GM12878 (cell line): ENCODE data around the gene OR1A1. TPM values are rescaled to one million over a fixed set of nuclear protein-coding genes. Genes with fewer than 3 reads are reported as not detected.
"Not testable (repeated sequence)": the region's sequence is repeated elsewhere in the genome, so short reads cannot be mapped to it uniquely, and the experiment has no call there.

Source experiments
- ATAC-seq: fragments of 200-7000 bp; cut with Tn5 transposase; 3 replicates; pipeline ENCODE4 v1.9.1; 2020; ENCODE audit warnings: mild to moderate bottlenecking, moderate library complexity
- BruUV-seq: library from RNA; stranded (reverse); fragments of 400-500 nt; replicated peaks from 2 replicates; lab custom pipeline; 2021; lab: Mats Ljungman, UMichigan
- CTCF ChIA-PET: fragments of 300-600 bp; sonication (Branson Sonifier 250); formaldehyde crosslinking; extraction: SDS; loops from one replicate; lab custom pipeline; 2021; ENCODE audit warnings: inconsistent platforms; lab: Yijun Ruan, JAX
- POLR2A ChIA-PET: fragments of 350-600 bp; formaldehyde crosslinking; extraction: SDS; loops from one replicate; lab custom pipeline; 2021; ENCODE audit warnings: inconsistent platforms; lab: Charles Lee
- RAD21 ChIA-PET: fragments of 300-600 bp; sonication (Branson Sonifier 250); formaldehyde crosslinking; loops from one replicate; lab custom pipeline; 2023; ENCODE audit warnings: antibody characterized with exemption; ENCODE audit not compliant: unreplicated experiment; lab: Charles Lee
- SMC1A ChIA-PET: fragments of 300-600 bp; sonication (Branson Sonifier 250); formaldehyde crosslinking; loops from one replicate; lab custom pipeline; 2023; ENCODE audit not compliant: unreplicated experiment, uncharacterized antibody; lab: Charles Lee
- DNase-seq: peaks from one replicate; pipeline ENCODE4 v3.0.0-alpha.2; 2011; ENCODE audit warnings: low read depth, low spot score
- FAIRE-seq: peaks from 3 replicates; lab custom pipeline; 2011; peaks lifted over from hg19 to GRCh38; lab: Jason Lieb, UNC
- H2AFZ ChIP-seq: 2 replicates; pipeline ENCODE4 v1.6.0; 2011; ENCODE audit warnings: low read depth, low read length, control low read depth; ENCODE audit not compliant: control insufficient read depth
- H3K27ac ChIP-seq: 2 replicates; pipeline ENCODE4 v1.5.1; 2011; ENCODE audit warnings: control low read depth; ENCODE audit not compliant: control insufficient read depth, insufficient read depth
- H3K27me3 ChIP-seq, 2 experiments: replicated peaks in 1 of 2; 2 replicates each; pipeline versions ENCODE4 v1.6.0 to v1.6.1; 2011; ENCODE audit warnings: low read length in 1 of 2; ENCODE audit not compliant: control insufficient read depth in 2 of 2, insufficient read depth in 2 of 2
- H3K36me3 ChIP-seq, 2 experiments: 2 replicates each; pipeline ENCODE4 v1.5.1; 2011; ENCODE audit warnings: low read length in 1 of 2; ENCODE audit not compliant: control insufficient read depth in 2 of 2, insufficient read depth in 2 of 2
- H3K4me1 ChIP-seq: 2 replicates; pipeline ENCODE4 v1.6.1; 2011; ENCODE audit warnings: mild to moderate bottlenecking, low read length, moderate library complexity, mixed read lengths; ENCODE audit not compliant: control insufficient read depth, insufficient read depth
- H3K4me2 ChIP-seq: 2 replicates; pipeline ENCODE4 v1.6.0; 2011; ENCODE audit warnings: control low read depth; ENCODE audit not compliant: control insufficient read depth, insufficient read depth
- H3K4me3 ChIP-seq: fragments of 200-600 bp; sonication (generic); 2 replicates; pipeline ENCODE4 v1.5.1; 2016
- H3K79me2 ChIP-seq: 2 replicates; pipeline ENCODE4 v1.6.0; 2011; ENCODE audit warnings: low read length; ENCODE audit not compliant: control insufficient read depth, insufficient read depth
- H3K9ac ChIP-seq: 2 replicates; pipeline ENCODE4 v1.8.0; 2011; ENCODE audit warnings: low read length, control low read depth, mixed read lengths; ENCODE audit not compliant: control insufficient read depth, insufficient read depth
- H3K9me3 ChIP-seq: replicated peaks from 3 replicates; pipeline ENCODE4 v1.5.1; 2011; ENCODE audit warnings: mild to moderate bottlenecking, low read length; ENCODE audit not compliant: control insufficient read depth, insufficient read depth
- H4K20me1 ChIP-seq: 2 replicates; pipeline ENCODE4 v1.6.0; 2011; ENCODE audit not compliant: control insufficient read depth, insufficient read depth
- WGBS: methylation state at CpG from one replicate; pipeline ENCODE4 v1.1.6; 2016; ENCODE audit warnings: low lambda C conversion rate; ENCODE audit not compliant: insufficient replicate concordance, insufficient coverage; ENCODE audit errors: missing lambda C conversion rate; 5-methylcytosine and 5-hydroxymethylcytosine counted together
- in situ Hi-C: fragments of 300-500 bp; cut with MboI; formaldehyde crosslinking; loops from 9 replicates; pipeline ENCODE4 v1.14.3; 2018; ENCODE audit warnings: mixed read lengths
- intact Hi-C: fragments of 100-400 bp; cut with micrococcal nuclease; formaldehyde crosslinking; loops from one replicate; pipeline ENCODE4 v1.14.2; 2022; ENCODE audit not compliant: unreplicated experiment
- polyA plus RNA-seq, 11 experiments: library from polyadenylated mRNA; depleted of rRNA in 4 of 11; unstranded in 6 of 11; stranded (reverse) in 5 of 11; fragments of >200 nt; fragmentation: Nextera tagmentation in 4 of 11; fragmentation: Illumina TruSeq in 1 of 11; extraction: Ambion mirVana in 4 of 11; extraction: Trizol in 1 of 11; gene quantifications; 1 replicate in 1 of 11; 2 replicates in 10 of 11; pipeline versions ENCODE4 v1.2.1 to v1.2.3, GENCODE V29; 2011 to 2016; ENCODE audit warnings: inconsistent platforms in 2 of 11, missing spikeins in 2 of 11, low read depth in 1 of 11
- total RNA-seq, 4 experiments: library from RNA; depleted of rRNA in 3 of 4; stranded (reverse); fragments of >200 nt in 3 of 4; fragmentation: Illumina TruSeq in 1 of 4; extraction: Trizol in 1 of 4; gene quantifications; 2 replicates each; pipeline versions ENCODE4 v1.2.1 to v1.2.3, GENCODE V29; 2013 to 2021

OR1A1 gene
- total and polyA plus RNA-seq, 10 of the 15 experiments (the other 5 are each of a cell fraction or from before 2014, with no cell fraction given), result not detected

DNA sequence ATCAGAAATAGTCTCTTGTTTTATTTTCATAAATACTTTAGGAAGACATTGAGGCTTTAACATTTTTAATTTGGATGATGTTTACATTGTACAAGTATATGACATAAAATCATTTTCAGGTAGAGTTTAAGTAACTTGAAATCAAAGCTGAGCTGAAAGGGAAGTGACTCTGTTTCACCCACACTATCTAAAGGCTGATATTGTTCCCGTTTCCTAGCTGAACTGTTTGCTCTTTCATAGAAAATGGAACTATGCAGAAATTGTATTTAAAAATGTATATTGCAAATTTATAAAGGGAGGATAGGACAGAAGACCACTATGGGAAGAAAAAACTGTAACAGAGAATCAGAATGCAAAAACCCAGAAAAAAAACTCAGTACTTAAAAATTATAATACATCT is 37.4 kb downstream of the OR1A1 start:
- H3K4me3 ChIP-seq, H3K9me3 ChIP-seq, FAIRE-seq, H2AFZ ChIP-seq, CTCF ChIA-PET, intact Hi-C loops, BruUV-seq, H3K9ac ChIP-seq, H3K4me1 ChIP-seq, POLR2A ChIA-PET, SMC1A ChIA-PET, H3K4me2 ChIP-seq, H4K20me1 ChIP-seq, DNase-seq, ATAC-seq, H3K27me3 ChIP-seq, H3K79me2 ChIP-seq, RAD21 ChIA-PET, H3K27ac ChIP-seq, H3K36me3 ChIP-seq, in situ Hi-C loops: not testable (repeated sequence)
- WGBS, result 0% methylated on average over 1 of the region's 1 CpG

DNA sequence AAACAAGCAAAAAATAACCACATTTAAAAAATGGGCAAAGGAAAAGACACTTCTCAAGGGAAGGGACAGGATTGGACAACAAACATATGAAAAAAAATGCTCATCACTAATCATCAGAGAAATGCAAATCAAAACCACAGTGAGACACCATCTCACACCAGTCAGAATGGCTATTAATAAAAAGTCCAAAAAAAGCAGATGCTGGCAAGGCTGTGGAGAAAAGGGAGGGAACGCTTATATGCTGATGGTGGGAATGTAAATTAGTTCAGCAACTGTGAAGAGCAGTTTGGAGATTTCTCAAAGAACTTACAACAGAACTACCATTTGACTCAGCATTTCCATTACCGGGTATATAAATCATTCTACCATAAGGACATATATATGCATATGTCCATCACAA is 41.5 kb downstream of the OR1A1 start:
- POLR2A ChIA-PET, H3K4me3 ChIP-seq, H2AFZ ChIP-seq, H3K4me1 ChIP-seq, H3K9me3 ChIP-seq, SMC1A ChIA-PET, intact Hi-C loops, DNase-seq, BruUV-seq, H4K20me1 ChIP-seq, FAIRE-seq, H3K79me2 ChIP-seq, CTCF ChIA-PET, H3K9ac ChIP-seq, H3K36me3 ChIP-seq, H3K4me2 ChIP-seq, H3K27ac ChIP-seq, RAD21 ChIA-PET, H3K27me3 ChIP-seq, in situ Hi-C loops, ATAC-seq: not testable (repeated sequence)
- 0% methylated on average over 1 of the region's 2 CpGs for WGBS
